Skin of body (tissue), 2 donors: ENCODE measurements around the gene NOL4L. TPM values are rescaled to one million over a fixed set of nuclear protein-coding genes. Genes with fewer than 3 reads are reported as not detected.

Experiments used
- DNase-seq: peaks from one replicate; lab custom pipeline; 2025; lab: John Stamatoyannopoulos, UW
- total RNA-seq: library from RNA; depleted of rRNA; stranded (reverse); fragments of >200 nt; gene quantifications from one replicate; pipeline ENCODE4 v1.2.3, GENCODE V29; 2014

Gene NOL4L
- total RNA-seq, 1 donor from 2014 or later, result 4.3 TPM

DNA sequence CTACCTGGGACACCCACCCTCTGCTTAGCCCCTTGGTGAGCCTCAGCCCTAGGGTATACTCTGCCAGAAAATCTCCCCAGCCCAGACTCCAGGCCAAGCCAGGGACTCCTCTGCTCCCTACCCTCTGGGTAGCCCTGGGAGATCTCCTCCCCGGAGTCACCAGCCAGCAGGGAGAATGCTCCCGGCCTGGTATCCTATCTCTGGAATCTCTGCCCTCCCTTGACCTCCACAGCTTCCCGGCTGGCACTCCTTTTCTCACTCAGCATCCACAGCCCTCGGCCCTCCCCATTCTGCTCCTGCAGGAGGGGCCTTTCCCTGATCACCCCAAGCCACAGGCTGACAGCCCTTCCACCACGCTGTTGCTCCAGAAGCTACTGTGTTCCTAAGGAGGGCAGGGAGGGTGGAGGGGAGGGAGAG is 22.6 kb downstream of the NOL4L start:
- no peak for DNase-seq

- DNase-seq, result no peak
Observed at GRCh38 chr20:32560989-32561830, 23.9 kb downstream of the NOL4L start.

DNA sequence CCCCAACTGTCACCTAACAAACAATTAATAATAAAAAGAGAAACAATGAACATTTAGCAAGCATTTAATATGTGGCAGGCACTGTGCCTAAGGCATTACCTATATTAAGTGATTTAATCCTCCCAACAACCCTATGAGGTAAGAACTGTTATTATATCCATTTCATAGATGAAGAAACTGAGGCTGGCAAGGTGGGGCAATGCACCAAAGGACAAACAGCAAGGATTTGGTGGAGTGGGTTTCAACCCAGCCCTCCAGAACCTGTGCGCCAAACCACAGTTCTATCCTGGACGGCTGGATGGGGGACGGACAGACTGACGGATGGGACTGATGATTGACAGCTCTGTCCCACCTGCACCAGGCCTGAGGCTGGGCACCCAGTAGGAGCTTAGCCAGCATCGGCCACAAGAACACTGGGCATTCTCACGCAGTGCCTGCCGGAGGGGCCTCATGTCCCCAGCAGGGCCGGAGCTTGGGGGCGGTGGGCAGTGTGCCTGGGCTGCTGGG is 24.6 kb downstream of the NOL4L start:
- DNase-seq, result no peak

DNA sequence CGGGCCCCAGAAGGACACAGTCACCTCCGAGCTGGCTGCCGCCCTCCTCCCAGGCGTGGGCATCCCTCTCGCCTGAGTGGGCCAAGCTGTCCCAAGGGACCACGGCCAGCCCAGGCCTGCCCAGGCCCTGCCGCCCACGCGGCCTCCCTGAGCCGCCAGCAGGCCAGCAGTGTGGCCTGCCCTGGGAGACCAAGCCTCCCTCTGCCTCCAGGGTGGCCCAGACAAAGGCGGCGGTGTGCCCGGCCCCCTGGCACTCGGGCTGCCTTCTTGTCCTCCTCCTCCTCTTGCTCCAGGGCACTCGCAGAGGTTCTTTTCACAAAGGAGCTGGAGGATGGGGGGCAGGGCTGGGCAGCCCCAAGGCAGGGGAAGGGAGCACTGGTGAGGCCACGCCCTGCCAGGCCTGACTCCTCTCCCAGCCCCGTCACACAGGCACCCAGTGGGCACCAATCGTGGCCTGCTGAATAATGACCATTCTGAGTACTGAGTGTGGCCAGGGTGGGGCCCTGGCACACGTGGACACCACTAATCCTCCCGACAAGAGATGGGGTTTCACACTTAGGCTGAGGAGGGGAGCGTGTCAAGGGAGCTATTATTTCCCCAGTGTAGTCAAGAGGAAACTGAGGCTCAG is 25.3 kb downstream of the NOL4L start:
- DNase-seq, result no peak

DNA sequence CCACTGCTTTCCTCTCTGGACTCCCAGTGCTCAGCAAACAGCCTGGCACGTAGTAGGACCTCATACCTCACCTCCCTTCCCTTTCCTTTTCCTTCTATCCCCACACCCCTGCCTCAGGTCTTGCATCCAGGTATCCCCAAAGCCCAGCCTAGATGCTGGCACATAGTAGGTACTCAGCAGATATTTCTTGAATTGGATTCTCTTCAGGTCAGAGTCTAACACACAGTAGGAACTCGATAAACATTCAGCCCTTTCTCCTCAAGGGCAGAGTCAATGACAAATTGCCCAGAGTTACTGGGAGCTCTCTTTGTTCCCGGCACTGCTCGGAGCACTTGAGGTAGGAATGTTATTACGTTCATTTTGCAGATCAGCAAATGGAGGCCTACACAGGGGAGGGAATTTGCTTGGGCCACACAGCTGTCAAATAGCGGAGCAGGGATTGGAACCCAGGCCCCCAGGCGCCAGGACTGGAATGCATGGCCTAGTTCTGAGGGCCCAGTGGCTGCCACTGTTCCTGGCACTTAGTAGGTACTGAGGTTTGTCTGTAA is 25.9 kb downstream of the NOL4L start:
- DNase-seq, result no peak

DNA sequence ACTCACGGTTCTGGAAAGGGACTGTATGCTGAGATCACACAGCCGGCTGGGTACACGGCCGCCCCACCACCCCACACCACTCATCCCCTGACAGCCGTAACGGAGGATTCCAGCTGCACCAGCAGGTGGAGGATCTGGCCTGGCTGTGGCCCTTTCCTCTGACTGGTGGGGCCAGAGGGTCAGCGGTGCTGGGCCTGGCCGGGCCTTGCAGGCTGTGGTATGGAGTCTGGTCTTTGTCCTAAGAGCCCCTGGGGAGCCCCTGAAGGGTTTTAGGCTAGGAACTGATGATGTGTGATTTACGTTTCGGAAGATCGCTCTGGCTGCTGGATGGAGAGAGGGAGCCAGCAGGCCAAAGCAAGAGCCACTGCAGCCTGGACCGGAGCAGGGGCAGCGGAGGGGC is 26.6 kb downstream of the NOL4L start:
- no peak for DNase-seq

GRCh38 chr20:32557319-32557718 is 27.8 kb downstream of the NOL4L start:
- no peak for DNase-seq

GRCh38 chr20:32556312-32557184 is 28.6 kb downstream of the NOL4L start:
- no peak for DNase-seq

GRCh38 chr20:32555584-32555983 is 29.5 kb downstream of the NOL4L start:
- no peak for DNase-seq

- no peak for DNase-seq
Observed at GRCh38 chr20:32554965-32555289, 30.2 kb downstream of the NOL4L start.

- DNase-seq, result no peak
Observed at GRCh38 chr20:32553618-32554017, 31.5 kb downstream of the NOL4L start.

DNA sequence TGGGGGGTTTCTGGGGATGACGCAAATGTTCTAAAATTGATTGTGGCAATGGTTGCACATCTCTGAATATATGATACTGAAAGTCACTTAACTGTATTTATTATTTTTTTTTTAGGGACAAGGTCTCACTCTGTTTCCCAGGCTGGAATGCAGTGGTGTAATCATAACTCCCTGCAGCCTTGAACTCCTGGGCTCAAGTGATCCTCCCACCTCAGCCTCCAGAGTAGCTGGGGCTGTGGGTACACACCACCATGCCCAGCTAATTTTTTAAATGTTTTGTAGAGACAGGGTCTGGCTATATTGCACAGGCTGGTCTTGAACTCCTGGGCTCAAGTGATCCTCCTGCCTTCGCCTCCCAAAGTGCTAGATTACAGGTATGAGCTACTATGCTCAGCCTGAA is 33.4 kb downstream of the NOL4L start:
- DNase-seq, result no peak

GRCh38 chr20:32549842-32550241 is 35.3 kb downstream of the NOL4L start:
- DNase-seq, result no peak

DNA sequence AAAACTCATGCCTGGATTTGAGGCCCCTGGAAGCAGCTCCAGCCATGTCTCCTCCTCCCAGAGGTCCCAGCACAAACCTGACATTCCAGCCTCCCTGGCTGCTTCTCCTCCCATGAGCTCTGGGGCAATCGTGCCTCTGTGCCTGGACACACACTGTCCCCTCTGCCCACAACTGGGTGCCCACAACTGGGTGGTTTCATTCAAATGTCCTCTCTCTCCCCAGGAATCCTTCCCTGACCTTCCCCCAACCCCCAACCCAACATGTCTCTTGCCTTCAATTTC is 37.4 kb downstream of the NOL4L start:
- no peak for DNase-seq

GRCh38 chr20:32546918-32547752 is 38.0 kb downstream of the NOL4L start:
- no peak for DNase-seq

DNA sequence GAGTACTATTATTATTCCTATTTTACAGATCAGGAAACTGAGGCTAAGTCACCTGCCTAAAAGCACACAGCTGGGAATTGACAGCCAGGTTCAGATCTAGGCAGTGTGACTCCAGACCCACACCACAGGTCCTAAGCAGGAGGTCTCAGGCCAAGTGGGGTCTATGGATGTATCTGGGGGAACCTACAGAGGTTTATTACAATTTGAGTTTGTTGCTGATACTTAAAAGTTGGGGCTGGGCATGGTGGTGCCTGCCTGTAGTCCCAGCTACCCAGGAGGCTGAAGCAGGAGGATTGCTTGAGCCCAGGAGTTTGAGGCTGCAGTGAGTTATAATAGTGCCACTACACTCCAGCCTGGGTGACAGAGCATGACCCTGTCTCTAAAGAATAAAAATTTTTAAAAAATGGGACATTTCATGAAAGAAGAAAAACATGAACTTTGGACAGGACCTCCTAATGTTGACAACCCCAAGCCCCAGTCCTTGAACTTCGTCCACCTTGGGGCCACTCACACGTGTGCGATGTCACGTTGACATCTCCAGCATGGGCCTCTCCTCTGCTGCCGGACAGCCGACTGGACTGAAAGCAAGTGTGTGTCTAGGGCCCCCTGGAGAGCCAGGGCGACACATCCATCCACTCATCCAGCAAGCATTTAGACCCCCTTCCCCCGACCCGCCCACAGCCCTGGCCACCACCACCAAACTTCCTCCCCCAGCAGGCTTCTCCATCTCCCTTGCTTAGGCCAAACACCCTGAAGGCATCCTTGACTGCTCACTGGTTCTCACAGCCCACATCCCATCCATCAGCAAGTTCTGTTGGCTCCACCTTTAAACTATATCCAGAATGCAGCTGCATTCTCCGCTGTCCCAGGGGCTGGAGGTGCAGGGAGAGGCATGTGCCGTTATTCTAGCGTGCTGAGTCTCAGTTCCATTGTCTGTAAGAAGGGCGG is 40.0 kb downstream of the NOL4L start:
- no peak for DNase-seq

DNA sequence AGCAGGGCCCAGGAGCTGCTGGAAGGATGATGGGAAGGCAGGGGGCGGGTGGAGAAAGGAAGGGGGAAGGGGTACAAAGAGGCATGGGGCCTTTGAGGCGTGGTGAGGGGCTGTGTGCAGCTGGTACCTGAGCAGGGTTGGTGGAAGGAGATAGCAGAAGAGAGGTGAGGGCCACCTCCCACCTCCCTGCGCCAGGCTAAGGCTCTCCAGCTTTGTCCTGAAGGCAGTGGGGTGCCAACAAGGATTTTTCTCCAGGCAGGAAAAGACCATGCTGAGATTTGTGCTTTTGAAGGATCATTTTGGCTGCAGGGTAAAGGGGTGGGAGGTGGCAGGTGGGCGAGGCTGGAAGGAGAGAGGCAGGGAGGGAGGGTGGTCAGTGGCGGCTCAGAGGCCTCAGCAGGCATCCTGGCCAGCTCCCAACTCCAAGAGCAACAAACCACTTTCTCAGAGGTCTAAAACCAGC is 40.8 kb downstream of the NOL4L start:
- no peak for DNase-seq

DNA sequence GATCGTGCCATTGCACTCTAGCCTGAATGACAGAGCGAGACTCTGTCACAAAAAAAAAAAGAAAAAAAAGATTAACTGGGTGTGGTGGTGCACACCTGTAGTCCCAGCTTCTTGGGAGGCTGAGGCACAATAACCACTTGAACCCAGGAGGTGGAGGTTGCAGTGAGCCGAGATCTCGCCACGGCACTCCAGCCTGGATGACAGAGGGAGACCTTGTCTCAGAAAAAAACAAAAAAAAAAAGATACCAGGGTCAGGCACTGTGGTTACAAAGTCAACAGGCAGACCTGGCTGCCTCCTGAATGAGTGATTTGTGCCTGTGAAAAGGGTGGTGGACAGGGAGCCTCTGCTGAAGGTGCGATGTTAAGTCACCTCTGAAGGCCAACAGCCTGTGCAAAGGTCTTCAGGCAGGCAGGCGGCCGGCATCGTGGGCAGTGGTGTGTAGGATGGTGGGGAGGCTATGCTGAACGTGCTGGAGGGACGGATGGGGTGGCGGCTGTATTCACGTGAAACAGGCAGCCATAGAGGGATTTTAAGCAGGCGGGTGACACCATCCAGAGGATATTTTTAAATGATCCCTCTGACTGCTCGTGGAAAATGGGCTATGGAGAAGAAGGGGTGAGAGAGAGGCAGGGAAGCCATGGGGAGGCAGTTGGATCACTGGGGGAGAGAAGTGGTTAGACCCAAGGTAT is 41.4 kb downstream of the NOL4L start:
- no peak for DNase-seq

DNA sequence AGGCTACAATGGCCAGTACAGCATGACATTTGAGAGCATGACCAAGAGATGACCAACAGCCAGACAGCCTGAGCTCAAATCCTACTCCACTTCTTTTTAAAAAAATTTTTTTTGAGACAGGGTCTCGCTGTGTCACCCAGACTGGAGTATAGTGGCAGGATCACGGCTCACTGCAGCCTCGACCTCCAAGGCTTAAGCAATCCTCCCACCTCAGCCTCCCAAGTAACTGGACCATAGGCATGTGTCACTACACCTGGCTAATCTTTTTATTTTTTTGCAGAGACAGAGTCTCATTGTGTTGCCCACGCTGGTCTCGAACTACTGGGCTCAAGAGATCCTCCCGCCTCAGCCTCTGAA is 42.9 kb downstream of the NOL4L start:
- no peak for DNase-seq
